Smooth muscle cell (in vitro differentiated cells): ENCODE results near the gene MAP4. TPM values are rescaled to one million over a fixed set of nuclear protein-coding genes. Genes with fewer than 3 reads are reported as not detected.

ENCODE experiments used
- DNase-seq: peaks from one replicate; lab custom pipeline; 2025; ENCODE audit not compliant: unreplicated experiment; lab: John Stamatoyannopoulos, UW
- H2AFZ ChIP-seq: fragments of 200-600 bp; sonication (generic); 2 replicates; pipeline ENCODE4 v1.6.0; 2016; ENCODE audit warnings: antibody characterized with exemption, low read depth, mild to moderate bottlenecking
- H3F3A ChIP-seq: fragments of 200-600 bp; sonication (generic); 2 replicates; pipeline ENCODE4 v1.6.0; 2017; ENCODE audit warnings: antibody characterized with exemption, low read depth
- H3K27ac ChIP-seq: fragments of 200-600 bp; sonication (generic); 2 replicates; pipeline ENCODE4 v1.5.1; 2016; ENCODE audit warnings: low read depth, mild to moderate bottlenecking
- H3K27me3 ChIP-seq: fragments of 200-600 bp; sonication (generic); 2 replicates; pipeline ENCODE4 v1.6.1; 2016; ENCODE audit warnings: low read depth, mild to moderate bottlenecking
- H3K36me3 ChIP-seq: fragments of 200-600 bp; sonication (generic); 2 replicates; pipeline ENCODE4 v1.5.1; 2016; ENCODE audit warnings: low read depth
- H3K4me1 ChIP-seq: fragments of 200-600 bp; sonication (generic); 2 replicates; pipeline ENCODE4 v1.5.1; 2016; ENCODE audit warnings: low read depth
- H3K4me2 ChIP-seq: fragments of 200-600 bp; sonication (generic); 2 replicates; pipeline ENCODE4 v1.6.0; 2016; ENCODE audit warnings: mild to moderate bottlenecking
- H3K4me3 ChIP-seq: fragments of 200-600 bp; sonication (generic); 2 replicates; pipeline ENCODE4 v1.5.1; 2016; ENCODE audit warnings: mild to moderate bottlenecking
- H3K79me2 ChIP-seq: fragments of 200-600 bp; sonication (generic); 2 replicates; pipeline ENCODE4 v1.6.0; 2016; ENCODE audit warnings: low read depth, mild to moderate bottlenecking
- H3K9ac ChIP-seq: fragments of 200-600 bp; sonication (generic); 2 replicates; pipeline ENCODE4 v1.6.0; 2016; ENCODE audit warnings: low read depth
- H3K9me3 ChIP-seq: fragments of 200-600 bp; sonication (generic); replicated peaks from 2 replicates; pipeline ENCODE4 v1.5.1; 2016; ENCODE audit warnings: low read depth
- H4K20me1 ChIP-seq: fragments of 200-600 bp; sonication (generic); 2 replicates; pipeline ENCODE4 v1.6.0; 2016; ENCODE audit warnings: low read depth
- WGBS: methylation state at CpG from one replicate; pipeline ENCODE4 v1.1.7; 2016; ENCODE audit warnings: low lambda C conversion rate; 5-methylcytosine and 5-hydroxymethylcytosine counted together
- polyA plus RNA-seq: library from polyadenylated mRNA; unstranded; fragments of >200 nt; fragmentation: Nextera tagmentation; extraction: Ambion mirVana; gene quantifications from 2 replicates; pipeline ENCODE4 v1.2.1, GENCODE V29; 2016
- total RNA-seq: library from RNA; depleted of rRNA; stranded (reverse); fragments of >200 nt; gene quantifications from 2 replicates; pipeline ENCODE4 v1.2.3, GENCODE V29; 2014
- TF ChIP-seq, protein P1 (sequence below): fragments of 200-600 bp; sonication (generic); IDR thresholded peaks from 2 replicates; pipeline ENCODE4 v1.5.1; 2017; ENCODE audit warnings: borderline replicate concordance, mild to moderate bottlenecking, antibody characterized with exemption; ENCODE audit not compliant: insufficient read depth, poor library complexity, severe bottlenecking

Gene MAP4
- total and polyA plus RNA-seq, 2 experiments from 2014 or later = 114 to 166 TPM

DNA sequence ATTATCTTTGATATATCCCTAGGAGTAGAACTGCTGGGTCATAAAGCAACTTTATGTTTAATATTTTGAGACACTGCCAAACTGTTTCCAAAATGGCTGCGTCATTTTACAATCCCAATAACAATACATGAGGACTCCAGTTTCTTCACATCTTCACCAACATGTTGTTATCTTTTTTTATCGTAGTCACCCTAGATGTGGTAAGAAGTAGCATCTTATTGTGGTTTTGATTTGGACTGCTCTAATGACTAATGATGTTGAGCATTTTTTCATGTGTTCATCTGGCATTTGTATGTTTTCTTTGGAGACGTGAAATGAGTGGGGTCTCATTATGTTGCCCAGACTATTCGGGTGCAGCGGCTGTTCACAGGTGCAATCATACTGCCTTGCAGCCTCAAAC, 83.8 kb downstream of the MAP4 start:
- Histone ChIP-seq H3K9ac (no peak overlapping the region), H3K9me3 (no peaks in the 10 kb centered on the region), H3F3A (no peaks in the 10 kb centered on the region), H3K27ac (no peak overlapping the region), H3K36me3 (peaks cover 5% of the 10 kb centered on the region), H3K4me1 (no peaks in the 10 kb centered on the region), H3K4me2 (no peak overlapping the region), H3K79me2 (peaks cover 94% of the 10 kb centered on the region), H3K27me3 (no peaks in the 10 kb centered on the region), H4K20me1 (peaks cover 94% of the 10 kb centered on the region), H3K4me3 (no peak overlapping the region), H2AFZ (no peak overlapping the region)
- 85% methylated on average over 5 of the region's 5 CpGs for WGBS
- DNase-seq = no peak
- TF ChIP-seq, protein P1, sequence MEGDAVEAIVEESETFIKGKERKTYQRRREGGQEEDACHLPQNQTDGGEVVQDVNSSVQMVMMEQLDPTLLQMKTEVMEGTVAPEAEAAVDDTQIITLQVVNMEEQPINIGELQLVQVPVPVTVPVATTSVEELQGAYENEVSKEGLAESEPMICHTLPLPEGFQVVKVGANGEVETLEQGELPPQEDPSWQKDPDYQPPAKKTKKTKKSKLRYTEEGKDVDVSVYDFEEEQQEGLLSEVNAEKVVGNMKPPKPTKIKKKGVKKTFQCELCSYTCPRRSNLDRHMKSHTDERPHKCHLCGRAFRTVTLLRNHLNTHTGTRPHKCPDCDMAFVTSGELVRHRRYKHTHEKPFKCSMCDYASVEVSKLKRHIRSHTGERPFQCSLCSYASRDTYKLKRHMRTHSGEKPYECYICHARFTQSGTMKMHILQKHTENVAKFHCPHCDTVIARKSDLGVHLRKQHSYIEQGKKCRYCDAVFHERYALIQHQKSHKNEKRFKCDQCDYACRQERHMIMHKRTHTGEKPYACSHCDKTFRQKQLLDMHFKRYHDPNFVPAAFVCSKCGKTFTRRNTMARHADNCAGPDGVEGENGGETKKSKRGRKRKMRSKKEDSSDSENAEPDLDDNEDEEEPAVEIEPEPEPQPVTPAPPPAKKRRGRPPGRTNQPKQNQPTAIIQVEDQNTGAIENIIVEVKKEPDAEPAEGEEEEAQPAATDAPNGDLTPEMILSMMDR = no peak

DNA sequence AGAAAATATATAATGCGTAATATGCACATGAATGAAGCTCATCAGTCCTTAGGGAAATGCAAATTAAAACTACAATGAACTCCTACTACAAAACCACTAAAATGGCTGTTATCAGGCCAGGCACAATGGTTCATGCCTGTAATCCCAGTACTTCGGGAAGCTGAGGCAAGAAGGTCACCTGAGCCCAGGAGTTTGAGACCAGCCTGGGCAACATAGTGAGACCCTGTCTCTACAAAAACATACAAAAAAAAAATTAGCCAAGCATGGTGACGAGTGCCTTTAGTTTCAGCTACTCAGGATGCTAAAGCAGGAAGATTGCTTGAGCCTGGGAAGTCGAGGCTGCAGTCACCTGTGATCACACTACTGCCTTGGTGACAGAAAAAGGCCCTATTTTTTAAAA, 85.2 kb downstream of the MAP4 start:
- H4K20me1 ChIP-seq = peaks cover 93% of the 10 kb centered on the region
- no peaks in the 10 kb centered on the region for H3K9me3 ChIP-seq
- no peak overlapping the region for H2AFZ ChIP-seq
- H3K4me3 ChIP-seq = no peak overlapping the region
- peaks cover 5% of the 10 kb centered on the region for H3K36me3 ChIP-seq
- H3K9ac ChIP-seq = no peak overlapping the region
- no peaks in the 10 kb centered on the region for H3F3A ChIP-seq
- no peaks in the 10 kb centered on the region for H3K27me3 ChIP-seq
- no peak overlapping the region for H3K4me2 ChIP-seq
- 96% methylated on average over 4 of the region's 4 CpGs for WGBS
- TF ChIP-seq, protein P1 = no peak
- H3K27ac ChIP-seq = no peak overlapping the region
- peaks cover 89% of the 10 kb centered on the region for H3K79me2 ChIP-seq
- no peak for DNase-seq
- no peaks in the 10 kb centered on the region for H3K4me1 ChIP-seq

DNA sequence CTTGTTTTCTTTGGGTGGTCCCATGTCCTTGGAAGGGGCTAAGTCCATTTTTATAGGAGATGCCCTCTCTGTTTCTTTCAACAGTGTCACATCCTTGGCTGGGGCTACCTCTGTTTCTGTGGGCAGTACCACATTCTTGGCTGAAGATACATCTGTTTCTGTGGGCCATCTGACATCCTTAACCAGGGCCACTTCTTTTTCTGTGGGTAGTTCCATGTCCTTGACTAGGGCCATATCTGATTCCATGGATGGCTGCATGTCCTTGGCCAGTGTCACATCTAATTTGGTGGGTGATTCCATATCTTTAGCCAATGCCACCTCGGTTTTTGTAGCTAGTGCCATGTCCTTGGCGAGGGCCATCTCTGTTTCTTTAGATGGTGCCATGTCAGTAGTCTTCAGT, 99.5 kb downstream of the MAP4 start:
- TF ChIP-seq, protein P1 = no peak
- H3K27me3 ChIP-seq = no peaks in the 10 kb centered on the region
- H3K36me3 ChIP-seq = peaks cover 33% of the 10 kb centered on the region
- no peaks in the 10 kb centered on the region for H3K9me3 ChIP-seq
- H3K9ac ChIP-seq = no peak overlapping the region
- no peak overlapping the region for H3K27ac ChIP-seq
- H3K4me3 ChIP-seq = no peak overlapping the region
- H3K4me1 ChIP-seq = no peaks in the 10 kb centered on the region
- peaks cover 55% of the 10 kb centered on the region for H4K20me1 ChIP-seq
- no peak for DNase-seq
- 95% methylated on average over 2 of the region's 2 CpGs for WGBS
- peaks cover 32% of the 10 kb centered on the region for H3K79me2 ChIP-seq
- H2AFZ ChIP-seq = no peak overlapping the region
- peaks cover 3% of the 10 kb centered on the region for H3F3A ChIP-seq
- no peak overlapping the region for H3K4me2 ChIP-seq

DNA sequence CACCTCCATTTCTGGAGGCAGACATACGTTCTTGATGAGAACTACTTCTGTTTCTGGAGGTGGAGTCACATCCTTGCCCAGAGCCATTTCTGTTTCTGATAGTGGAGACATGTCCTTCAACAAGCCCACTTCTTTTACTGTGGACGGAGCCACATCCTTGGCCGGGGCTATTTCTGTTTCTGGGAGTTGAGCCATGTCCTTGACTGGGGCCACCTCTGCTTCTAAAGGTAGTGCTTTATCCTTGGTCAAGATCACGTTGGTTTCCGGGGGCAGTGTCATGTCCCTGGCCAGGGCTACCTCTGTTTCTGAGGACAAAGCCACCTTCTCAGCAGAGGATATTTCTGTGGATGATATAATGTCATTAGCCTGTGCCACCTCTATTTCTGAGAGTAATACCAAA, 100.0 kb downstream of the MAP4 start:
- Histone ChIP-seq H3K27me3 (no peaks in the 10 kb centered on the region), H3K9me3 (no peaks in the 10 kb centered on the region), H3K4me3 (no peak overlapping the region), H2AFZ (no peak overlapping the region), H3K9ac (no peak overlapping the region), H3K27ac (no peak overlapping the region), H4K20me1 (peaks cover 55% of the 10 kb centered on the region), H3F3A (peaks cover 6% of the 10 kb centered on the region), H3K4me1 (peaks cover 4% of the 10 kb centered on the region), H3K36me3 (peaks cover 29% of the 10 kb centered on the region), H3K79me2 (peaks cover 28% of the 10 kb centered on the region), H3K4me2 (no peak overlapping the region)
- TF ChIP-seq, protein P1 = no peak
- WGBS = 97% methylated on average over 5 of the region's 5 CpGs
- no peak for DNase-seq
